Lower lobe of right lung (tissue), 2 donors: Measurements from ENCODE around the gene SND1. TPM values are rescaled to one million over a fixed set of nuclear protein-coding genes. Genes with fewer than 3 reads are reported as not detected.

Experiments used
- ATAC-seq, 2 donors: fragments of 200-7000 bp; cut with Tn5 transposase; one replicate each; pipeline ENCODE4 v1.9.1; 2020 to 2022; ENCODE audit warnings: mild to moderate bottlenecking in 2 of 2, moderate library complexity in 2 of 2
- DNase-seq: peaks from one replicate; pipeline ENCODE4 v3.0.0-alpha.2; 2020
- H3K27ac ChIP-seq: fragments of 200-600 bp; one replicate; pipeline ENCODE4 v1.8.0; 2022
- H3K27me3 ChIP-seq: fragments of 200-600 bp; one replicate; pipeline ENCODE4 v1.8.0; 2022; ENCODE audit warnings: low read depth
- H3K36me3 ChIP-seq: fragments of 200-600 bp; one replicate; pipeline ENCODE4 v1.8.0; 2022; ENCODE audit warnings: mild to moderate bottlenecking
- H3K4me1 ChIP-seq: fragments of 200-600 bp; one replicate; pipeline ENCODE4 v1.8.0; 2022
- H3K4me3 ChIP-seq: fragments of 200-600 bp; one replicate; pipeline ENCODE4 v1.8.0; 2022; ENCODE audit warnings: mild to moderate bottlenecking
- H3K9me3 ChIP-seq: fragments of 200-600 bp; one replicate; pipeline ENCODE4 v1.8.0; 2022
- intact Hi-C: fragments of 100-400 bp; cut with DNase I; formaldehyde crosslinking; loops from one replicate; pipeline ENCODE4 v1.11.0; 2022
- total RNA-seq: library from RNA; stranded (reverse); fragmentation: NEBNext Ultra II Directional; extraction: Animal tissue kit (Norgen Biotek cat#: 25700); gene quantifications from one replicate; pipeline ENCODE4 v1.2.1, GENCODE V29; 2021
- TF ChIP-seq, protein P1 (sequence below): fragments of 200-600 bp; IDR thresholded peaks from one replicate; pipeline ENCODE4 v1.8.0; 2022; ENCODE audit warnings: antibody characterized with exemption, mild to moderate bottlenecking
- donor health status: DM: no; HTN: yes; CAD: no; lungs with severe emphysema.

The SND1 gene
- total RNA-seq, 1 donor from 2014 or later = 142 TPM

DNA sequence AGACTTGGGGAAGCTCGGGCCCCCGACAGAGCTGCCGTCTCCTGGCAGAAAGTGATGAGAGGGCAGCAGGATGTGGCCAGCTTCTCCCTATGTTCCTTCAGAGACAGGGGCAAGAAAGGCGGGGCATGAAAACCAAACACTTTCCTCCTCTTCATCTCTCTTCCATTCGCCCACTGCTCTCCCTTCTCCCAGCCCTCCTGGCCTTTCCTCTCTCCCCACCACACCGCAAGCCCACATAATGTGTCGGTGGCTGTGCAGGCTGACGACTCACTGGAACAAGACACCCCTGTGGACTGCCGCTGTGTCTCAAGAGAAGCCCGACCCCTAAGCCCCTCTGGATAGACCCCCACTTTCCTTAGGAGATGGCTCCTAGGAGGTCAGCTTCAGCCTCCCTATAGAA is 438.5 kb downstream of the SND1 start:
- H3K4me1 ChIP-seq = no peaks in the 10 kb centered on the region
- H3K36me3 ChIP-seq = peaks cover 95% of the 10 kb centered on the region
- TF ChIP-seq, protein P1, sequence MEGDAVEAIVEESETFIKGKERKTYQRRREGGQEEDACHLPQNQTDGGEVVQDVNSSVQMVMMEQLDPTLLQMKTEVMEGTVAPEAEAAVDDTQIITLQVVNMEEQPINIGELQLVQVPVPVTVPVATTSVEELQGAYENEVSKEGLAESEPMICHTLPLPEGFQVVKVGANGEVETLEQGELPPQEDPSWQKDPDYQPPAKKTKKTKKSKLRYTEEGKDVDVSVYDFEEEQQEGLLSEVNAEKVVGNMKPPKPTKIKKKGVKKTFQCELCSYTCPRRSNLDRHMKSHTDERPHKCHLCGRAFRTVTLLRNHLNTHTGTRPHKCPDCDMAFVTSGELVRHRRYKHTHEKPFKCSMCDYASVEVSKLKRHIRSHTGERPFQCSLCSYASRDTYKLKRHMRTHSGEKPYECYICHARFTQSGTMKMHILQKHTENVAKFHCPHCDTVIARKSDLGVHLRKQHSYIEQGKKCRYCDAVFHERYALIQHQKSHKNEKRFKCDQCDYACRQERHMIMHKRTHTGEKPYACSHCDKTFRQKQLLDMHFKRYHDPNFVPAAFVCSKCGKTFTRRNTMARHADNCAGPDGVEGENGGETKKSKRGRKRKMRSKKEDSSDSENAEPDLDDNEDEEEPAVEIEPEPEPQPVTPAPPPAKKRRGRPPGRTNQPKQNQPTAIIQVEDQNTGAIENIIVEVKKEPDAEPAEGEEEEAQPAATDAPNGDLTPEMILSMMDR = no peak
- H3K9me3 ChIP-seq = no peaks in the 10 kb centered on the region
- no peak overlapping the region for H3K4me3 ChIP-seq
- intact Hi-C loops = no loop called here
- no peak for DNase-seq
- no peak overlapping the region for H3K27ac ChIP-seq
- no peak for ATAC-seq
- H3K27me3 ChIP-seq = no peaks in the 10 kb centered on the region

DNA sequence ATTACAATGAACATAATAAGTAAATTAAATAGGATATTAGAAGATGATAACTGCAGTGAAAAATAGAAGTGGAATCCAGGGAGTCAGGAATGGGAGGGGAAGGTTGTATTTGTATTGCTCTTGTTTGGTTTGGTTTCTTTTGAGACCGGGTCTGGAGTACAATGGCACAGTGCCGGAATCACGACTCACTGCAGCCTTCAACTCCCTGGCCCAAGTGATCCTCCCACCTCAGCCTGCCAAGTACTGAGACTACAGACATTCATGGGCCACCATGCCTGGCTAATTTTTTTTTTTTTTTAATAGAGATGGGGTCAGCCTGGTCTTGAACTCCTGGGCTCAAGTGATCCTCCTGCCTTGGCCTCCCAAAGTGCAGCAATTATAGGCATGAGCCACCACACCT is 439.1 kb downstream of the SND1 start:
- no peak overlapping the region for H3K27ac ChIP-seq
- ATAC-seq = no peak
- intact Hi-C loops = no loop called here
- H3K36me3 ChIP-seq = peaks cover 90% of the 10 kb centered on the region
- H3K4me3 ChIP-seq = no peak overlapping the region
- DNase-seq = no peak
- TF ChIP-seq, protein P1 = no peak
- H3K27me3 ChIP-seq = no peaks in the 10 kb centered on the region
- H3K9me3 ChIP-seq = no peaks in the 10 kb centered on the region
- no peaks in the 10 kb centered on the region for H3K4me1 ChIP-seq

DNA sequence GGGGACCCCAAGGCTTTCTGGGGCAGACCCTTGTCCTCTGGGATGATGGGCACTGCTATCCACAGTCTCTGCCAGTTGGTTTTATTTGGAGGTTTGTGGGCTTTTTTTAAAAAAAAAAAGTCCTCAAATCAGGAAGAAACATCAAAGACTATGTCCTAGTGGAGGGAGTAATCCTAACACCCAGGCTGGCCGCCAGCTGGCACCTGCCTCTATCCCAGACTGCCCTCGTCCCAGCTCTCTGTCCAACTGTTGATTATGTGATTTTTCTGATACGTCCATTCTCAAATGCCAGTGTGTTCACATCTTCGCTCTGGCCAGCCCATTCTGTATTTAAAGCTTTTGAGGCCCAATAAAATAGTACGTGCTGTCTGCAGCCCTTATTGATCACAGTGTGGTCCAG is 440.2 kb downstream of the SND1 start:
- DNase-seq = no peak
- Histone ChIP-seq H3K4me3 (no peak overlapping the region), H3K27me3 (no peaks in the 10 kb centered on the region), H3K9me3 (no peaks in the 10 kb centered on the region), H3K4me1 (no peaks in the 10 kb centered on the region), H3K27ac (no peak overlapping the region), H3K36me3 (peaks cover 80% of the 10 kb centered on the region)
- intact Hi-C loops = no loop called here
- TF ChIP-seq, protein P1 = no peak
- ATAC-seq = no peak

DNA sequence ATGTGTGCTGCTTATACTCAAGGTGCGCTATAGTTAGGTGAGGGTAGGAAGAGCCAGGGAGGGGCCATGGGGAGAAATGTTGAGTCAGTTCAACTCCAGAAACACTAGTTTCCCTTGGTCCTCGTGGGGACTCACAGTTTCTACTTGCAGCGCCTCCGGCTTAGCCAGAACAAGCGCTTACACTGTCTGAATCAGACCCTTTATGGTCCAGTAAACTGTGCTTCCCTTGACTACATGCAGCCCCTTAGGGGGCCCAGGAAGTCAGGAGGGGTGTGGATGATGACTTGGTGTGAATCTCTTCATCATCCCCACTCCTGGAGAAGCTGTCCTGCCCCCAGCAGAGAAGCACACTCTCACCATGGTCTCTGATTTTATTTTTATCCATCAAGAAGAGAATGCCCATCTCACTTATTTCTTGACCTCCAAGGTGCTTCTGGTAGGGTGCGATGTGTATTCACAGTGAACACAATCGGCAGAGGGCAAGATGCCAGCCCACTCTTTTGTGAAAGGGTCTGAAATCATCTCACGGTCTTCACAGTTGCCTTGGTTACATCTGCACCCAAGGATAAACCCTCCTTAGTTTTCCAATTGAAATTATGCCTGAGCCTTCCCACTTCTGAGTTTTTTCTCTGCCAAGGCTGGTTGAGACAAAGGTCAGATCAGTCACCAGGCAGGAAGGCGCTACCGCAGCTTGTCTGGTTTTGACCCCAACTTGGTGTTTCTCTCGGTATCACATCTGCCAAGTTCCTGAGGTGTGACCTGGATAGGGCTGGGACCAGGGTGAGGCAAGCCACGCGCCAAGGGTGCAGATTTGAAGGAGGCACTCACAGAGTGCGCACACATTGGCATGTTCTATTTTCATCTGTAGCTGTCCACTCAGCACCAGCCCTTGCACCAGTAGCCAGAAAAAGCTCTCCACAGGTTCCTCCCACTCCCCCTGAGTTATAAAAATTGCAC is 441.9 kb downstream of the SND1 start:
- no peaks in the 10 kb centered on the region for H3K9me3 ChIP-seq
- peaks cover 65% of the 10 kb centered on the region for H3K36me3 ChIP-seq
- intact Hi-C loops = no loop called here
- ATAC-seq = peak in 1 of 2 donors; percentile 26
- no peak for DNase-seq
- H3K27me3 ChIP-seq = no peaks in the 10 kb centered on the region
- H3K4me1 ChIP-seq = no peaks in the 10 kb centered on the region
- H3K27ac ChIP-seq = no peak overlapping the region
- TF ChIP-seq, protein P1 = no peak
- no peak overlapping the region for H3K4me3 ChIP-seq

DNA sequence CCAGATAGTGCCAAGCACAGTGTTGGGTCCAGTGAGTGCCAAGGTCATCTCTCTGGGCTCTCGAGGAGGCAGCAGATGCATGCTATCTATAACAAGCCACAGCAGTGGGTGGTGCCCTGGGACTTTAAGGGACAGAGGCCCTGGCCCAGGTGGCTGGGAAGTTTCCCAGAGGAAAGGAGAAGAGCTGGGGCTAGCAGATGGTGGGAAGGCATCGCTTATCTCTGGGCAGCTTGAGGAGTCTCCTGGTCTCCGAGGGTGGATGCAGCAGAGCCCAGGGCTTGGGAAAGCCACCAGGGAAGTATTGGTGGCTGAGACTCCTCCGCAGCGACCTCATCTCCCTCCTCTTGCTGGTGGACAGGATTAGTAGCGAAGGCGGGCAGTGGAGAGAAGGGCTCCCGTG is 442.7 kb downstream of the SND1 start:
- intact Hi-C loops = no loop called here
- no peaks in the 10 kb centered on the region for H3K9me3 ChIP-seq
- DNase-seq = no peak
- no peak for ATAC-seq
- TF ChIP-seq, protein P1 = no peak
- H3K4me1 ChIP-seq = no peaks in the 10 kb centered on the region
- H3K4me3 ChIP-seq = no peak overlapping the region
- no peaks in the 10 kb centered on the region for H3K27me3 ChIP-seq
- peaks cover 57% of the 10 kb centered on the region for H3K36me3 ChIP-seq
- H3K27ac ChIP-seq = no peak overlapping the region
